WTC11 (cell line): ENCODE results near the gene SLC24A4. TPM values are rescaled to one million over a fixed set of nuclear protein-coding genes. Genes with fewer than 3 reads are reported as not detected.

Experiments used
- ATAC-seq: fragments of 200-7000 bp; cut with Tn5 transposase; 2 replicates; pipeline ENCODE4 v1.10.0; 2021; ENCODE audit warnings: mild to moderate bottlenecking, moderate library complexity
- CTCF ChIA-PET: fragments of 300-600 bp; sonication (Branson Sonifier 250); formaldehyde crosslinking; loops from one replicate; lab custom pipeline; 2021; ENCODE audit warnings: antibody characterized with exemption; lab: Charles Lee
- POLR2A ChIA-PET: fragments of 350-600 bp; sonication (Branson Sonifier 250); formaldehyde crosslinking; loops from one replicate; lab custom pipeline; 2021; ENCODE audit warnings: antibody characterized with exemption; lab: Charles Lee
- DNase-seq: peaks from one replicate; pipeline ENCODE4 v3.0.0; 2021; ENCODE audit warnings: low spot score
- H3K27ac Mint-ChIP-seq: 2 replicates; pipeline ENCODE4 v1.8.0; 2021; ENCODE audit warnings: mixed read lengths
- H3K27me3 Mint-ChIP-seq: 2 replicates; pipeline ENCODE4 v1.8.0; 2021; ENCODE audit warnings: low read depth, mild to moderate bottlenecking, moderate library complexity, mixed read lengths
- H3K36me3 Mint-ChIP-seq: 2 replicates; pipeline ENCODE4 v1.8.0; 2021; ENCODE audit warnings: mixed read lengths
- H3K4me1 Mint-ChIP-seq: 2 replicates; pipeline ENCODE4 v1.8.0; 2022; ENCODE audit warnings: mixed read lengths
- H3K4me3 Mint-ChIP-seq: 2 replicates; pipeline ENCODE4 v1.8.0; 2021; ENCODE audit warnings: mild to moderate bottlenecking, moderate library complexity, mixed read lengths
- H3K9me3 Mint-ChIP-seq: 2 replicates; pipeline ENCODE4 v1.8.0; 2021; ENCODE audit warnings: mixed read lengths
- AFF4 ChIP-seq: sonication (generic); formaldehyde crosslinking; IDR thresholded peaks from 2 replicates; pipeline ENCODE4 v1.8.1; 2023; ENCODE audit warnings: mild to moderate bottlenecking, missing genetic modification reagents, borderline replicate concordance
- ATF3 ChIP-seq: sonication (generic); formaldehyde crosslinking; conservative IDR thresholded peaks from 2 replicates; pipeline ENCODE4 v1.8.1; 2022; ENCODE audit warnings: mild to moderate bottlenecking, missing genetic modification reagents
- CBFB ChIP-seq: sonication (generic); formaldehyde crosslinking; IDR thresholded peaks from 2 replicates; pipeline ENCODE4 v1.8.1; 2022; ENCODE audit warnings: mild to moderate bottlenecking, low read depth, missing genetic modification reagents
- CDX4 ChIP-seq: fragments of 250-450 bp; sonication (Bioruptor Pico); IDR thresholded peaks from 2 replicates; pipeline ENCODE4 v1.9.0; 2021; ENCODE audit warnings: moderate library complexity, mild to moderate bottlenecking, inconsistent platforms, borderline replicate concordance
- CREM ChIP-seq: sonication (generic); formaldehyde crosslinking; IDR thresholded peaks from 2 replicates; pipeline ENCODE4 v1.8.1; 2022; ENCODE audit warnings: mild to moderate bottlenecking, missing genetic modification reagents, moderate library complexity
- CTCF ChIP-seq: fragments of 200-600 bp; IDR thresholded peaks from 2 replicates; pipeline ENCODE4 v1.8.0; 2022; ENCODE audit warnings: antibody characterized with exemption
- FOXP4 ChIP-seq: sonication (generic); formaldehyde crosslinking; IDR thresholded peaks from 2 replicates; pipeline ENCODE4 v1.8.0; 2022; ENCODE audit warnings: mild to moderate bottlenecking, missing genetic modification reagents
- IRF1 ChIP-seq: sonication (generic); formaldehyde crosslinking; IDR thresholded peaks from 2 replicates; pipeline ENCODE4 v1.8.0; 2023; ENCODE audit warnings: missing genetic modification reagents
- IRF2 ChIP-seq: sonication (generic); formaldehyde crosslinking; IDR thresholded peaks from 2 replicates; pipeline ENCODE4 v1.8.0; 2022; ENCODE audit warnings: low read depth, missing genetic modification reagents, borderline replicate concordance
- NFYB ChIP-seq: sonication (generic); formaldehyde crosslinking; conservative IDR thresholded peaks from 2 replicates; pipeline ENCODE4 v1.8.0; 2022; ENCODE audit warnings: low read depth, missing genetic modification reagents
- PREB ChIP-seq: sonication (generic); formaldehyde crosslinking; IDR thresholded peaks from 2 replicates; pipeline ENCODE4 v1.8.1; 2022; ENCODE audit warnings: mild to moderate bottlenecking, missing genetic modification reagents, moderate library complexity, borderline replicate concordance
- RORB ChIP-seq: fragments of 250-450 bp; sonication (Bioruptor Pico); IDR thresholded peaks from 2 replicates; pipeline ENCODE4 v1.9.0; 2021; ENCODE audit warnings: mild to moderate bottlenecking
- TCF7 ChIP-seq: sonication (generic); formaldehyde crosslinking; IDR thresholded peaks from 2 replicates; pipeline ENCODE4 v1.8.0; 2022; ENCODE audit warnings: mild to moderate bottlenecking, low read depth, missing genetic modification reagents, moderate library complexity
- TEAD4 ChIP-seq: sonication (generic); formaldehyde crosslinking; IDR thresholded peaks from 2 replicates; pipeline ENCODE4 v1.8.0; 2022; ENCODE audit warnings: mild to moderate bottlenecking, missing genetic modification reagents
- ZNF317 ChIP-seq: sonication (generic); formaldehyde crosslinking; IDR thresholded peaks from 2 replicates; pipeline ENCODE4 v1.8.1; 2023; ENCODE audit warnings: low read depth, mild to moderate bottlenecking, moderate library complexity, missing genetic modification reagents, borderline replicate concordance
- ZNF396 ChIP-seq: fragments of 250-450 bp; sonication (Bioruptor Pico); IDR thresholded peaks from 2 replicates; pipeline ENCODE4 v1.8.0; 2021; ENCODE audit warnings: mild to moderate bottlenecking, moderate library complexity, borderline replicate concordance
- ZNF532 ChIP-seq: fragments of 250-450 bp; sonication (Bioruptor Pico); IDR thresholded peaks from 2 replicates; pipeline ENCODE4 v1.9.0; 2021; ENCODE audit warnings: mild to moderate bottlenecking, borderline replicate concordance
- ZNF671 ChIP-seq: fragments of 250-450 bp; sonication (Bioruptor Pico); IDR thresholded peaks from 2 replicates; pipeline ENCODE4 v1.8.0; 2021; ENCODE audit warnings: mild to moderate bottlenecking
- total RNA-seq: library from RNA; stranded (reverse); gene quantifications from 3 replicates; pipeline ENCODE4 v1.2.3, GENCODE V29; 2021

SLC24A4 gene
- total RNA-seq, 1 experiment from 2014 or later: 0.90 TPM

- H3K27me3 Mint-ChIP-seq: no peaks in the 10 kb centered on the region; the same call in 1 of the 2 replicates
- H3K4me1 Mint-ChIP-seq: peaks cover 12% of the 10 kb centered on the region
- no peaks in the 10 kb centered on the region for H3K9me3 Mint-ChIP-seq
- DNase-seq (no peak), ATAC-seq (no peak)
- H3K27ac Mint-ChIP-seq: no peak overlapping the region
- POLR2A ChIA-PET: no interaction called here
- H3K4me3 Mint-ChIP-seq: no peak overlapping the region
- H3K36me3 Mint-ChIP-seq: no peaks in the 10 kb centered on the region
- CTCF ChIA-PET: no interaction called here
- TF ChIP-seq FOXP4 (CRISPR knock-in tag): no peak
- TF ChIP-seq NFYB (CRISPR knock-in tag): no peak
- no peak for TF ChIP-seq TEAD4 (CRISPR knock-in tag)
- no peak for TF ChIP-seq CBFB
- no peak for TF ChIP-seq ZNF671
- TF ChIP-seq ZNF396 (CRISPR knock-in tag): no peak
- no peak for TF ChIP-seq AFF4 (CRISPR knock-in tag)
- TF ChIP-seq IRF2 (CRISPR knock-in tag): no peak
- no peak for TF ChIP-seq CTCF
- TF ChIP-seq ZNF317 (CRISPR knock-in tag): no peak
- no peak for TF ChIP-seq ATF3 (CRISPR knock-in tag)
- TF ChIP-seq RORB: no peak
- TF ChIP-seq ZNF532: no peak
- TF ChIP-seq CREM (CRISPR knock-in tag): no peak
- TF ChIP-seq TCF7: no peak
- no peak for TF ChIP-seq CDX4 (CRISPR knock-in tag)
- no peak for TF ChIP-seq IRF1 (CRISPR knock-in tag)
- no peak for TF ChIP-seq PREB (CRISPR knock-in tag)
Observed at GRCh38 chr14:92486881-92487280, 163.9 kb downstream of the SLC24A4 start.
